ENCODE data around the gene RBMXL3. TPM values are rescaled to one million over a fixed set of nuclear protein-coding genes. Genes with fewer than 3 reads are reported as not detected.

RBMXL3 gene
- total RNA-seq, 6 experiments from 2014 or later = not detected

GRCh38 chrX:115237056-115237455 lies 47.8 kb downstream of the RBMXL3 start:
- Mint-ChIP-seq H3K27me3 (ENCODE audit: insufficient read depth) (no peaks in the 10 kb centered on the region), H3K4me1 (ENCODE audit: low read depth) (peaks cover 21% of the 10 kb centered on the region), H3K4me3 (no peak overlapping the region), H3K9me3 (no peaks in the 10 kb centered on the region), H3K27ac (no peak overlapping the region), H3K36me3 (ENCODE audit: low read depth) (no peaks in the 10 kb centered on the region)
- TF ChIP-seq CTCF (IDR thresholded peaks at IDR 0.05) = no peak
- DNase-seq = no peak

Other genes with a start within 250 kb of the RBMXL3 start
- gene IL13RA2, start 171.8 kb upstream of the RBMXL3 start, total RNA-seq (2021; fragmentation: NEBNext Ultra II Directional; extraction: Animal tissue kit (Norgen Biotek cat#: 25700)) = 1 to 10 TPM; 6.6 to 9.5 (median 7.3) TPM
- 1 to 10 TPM; 5.7 to 8.9 (median 7.0) TPM for gene LRCH2, start 44.7 kb downstream of the RBMXL3 start, total RNA-seq (2021; fragmentation: NEBNext Ultra II Directional; extraction: Animal tissue kit (Norgen Biotek cat#: 25700))
- gene LUZP4, start 100.3 kb downstream of the RBMXL3 start, total RNA-seq (2021; fragmentation: NEBNext Ultra II Directional; extraction: Animal tissue kit (Norgen Biotek cat#: 25700)) = not detected

Measured in HFFc6 (cell line).